Spleen (tissue), 7 donors: ENCODE results near the gene DDAH1.

Experiments
- CTCF ChIP-seq, 11 experiments: fragments of 200-600 bp in 7 of 11; fragments of 450-650 bp in 4 of 11; sonication (generic) in 4 of 11; IDR thresholded peaks in 8 of 11; conservative IDR thresholded peaks in 3 of 11; 1 replicate in 7 of 11; 2 replicates in 4 of 11; pipeline versions ENCODE4 v1.4.0 to v1.8.0; 2016 to 2021; ENCODE audit warnings: antibody characterized with exemption in 11 of 11, inconsistent platforms in 4 of 11, mild to moderate bottlenecking in 1 of 11
- POLR2A ChIP-seq, 3 donors: fragments of 450-650 bp; IDR thresholded peaks; one replicate each; pipeline ENCODE4 v1.5.1; 2017; ENCODE audit warnings: antibody characterized with exemption in 3 of 3, mild to moderate bottlenecking in 1 of 3
- donor health status: DM: no; HTN: no; CAD: no; lungs with moderate emphysema.
- donor health status: DM: no; HTN: no; CAD: no.
- donor health status: DM: no; HTN: no; CAD: no.

- TF ChIP-seq CTCF (IDR thresholded peaks at IDR 0.05 in 8 of 11, conservative IDR thresholded peaks at IDR 0.05 in 3 of 11): no peak
- TF ChIP-seq POLR2A (IDR thresholded peaks at IDR 0.05): no peak
Observed at GRCh38 chr1:85375493-85375892, 89.5 kb downstream of the DDAH1 start.
